CD14-positive monocyte (primary cell): Measurements from ENCODE around the gene POGLUT3. TPM values are rescaled to one million over a fixed set of nuclear protein-coding genes. Genes with fewer than 3 reads are reported as not detected.

Experiments
- DNase-seq, 3 donors: peaks; one replicate each; pipeline ENCODE4 v3.0.0-alpha.2; 2011 to 2022
- H2AFZ ChIP-seq: 2 replicates; pipeline ENCODE4 v1.6.0; 2012; ENCODE audit warnings: mild to moderate bottlenecking, low read depth, low read length, inconsistent platforms; ENCODE audit not compliant: insufficient read depth, poor library complexity, severe bottlenecking
- H3K27ac ChIP-seq, 2 donors: 1 replicate in 1 of 2; 2 replicates in 1 of 2; pipeline ENCODE4 v1.5.1; 2012 to 2013; ENCODE audit warnings: low read length in 2 of 2, control low read depth in 1 of 2, inconsistent platforms in 1 of 2, low read depth in 1 of 2, mild to moderate bottlenecking in 1 of 2
- H3K27me3 ChIP-seq, 2 donors: one replicate each; pipeline versions ENCODE4 v1.6.0 to v1.6.1; 2011 to 2013; ENCODE audit warnings: low read length in 2 of 2; ENCODE audit not compliant: control insufficient read depth in 2 of 2, insufficient read depth in 2 of 2
- H3K36me3 ChIP-seq, 2 donors: replicated peaks in 1 of 2; 1 replicate in 1 of 2; 2 replicates in 1 of 2; pipeline versions ENCODE4 v1.5.1 to v1.6.1; 2012 to 2013; ENCODE audit warnings: low read length in 2 of 2, control low read depth in 1 of 2, inconsistent platforms in 1 of 2, mild to moderate bottlenecking in 1 of 2; ENCODE audit not compliant: insufficient read depth in 2 of 2, control insufficient read depth in 1 of 2
- H3K4me1 ChIP-seq, 2 donors: 1 replicate in 1 of 2; 2 replicates in 1 of 2; pipeline versions ENCODE4 v1.5.1 to v1.6.1; 2012 to 2013; ENCODE audit warnings: low read length in 2 of 2, control low read depth in 1 of 2, inconsistent platforms in 1 of 2, mild to moderate bottlenecking in 1 of 2, moderate library complexity in 1 of 2; ENCODE audit not compliant: insufficient read depth in 2 of 2, control insufficient read depth in 1 of 2
- H3K4me2 ChIP-seq: replicated peaks from 2 replicates; pipeline ENCODE3; 2012; ENCODE audit warnings: low read length, moderate library complexity, mild to moderate bottlenecking; ENCODE audit not compliant: poor library complexity, severe bottlenecking; ENCODE audit errors: extremely low read depth
- H3K4me3 ChIP-seq, 3 experiments: fragments of 200-600 bp in 1 of 3; sonication (generic) in 1 of 3; replicated peaks in 1 of 3; 1 replicate in 2 of 3; 2 replicates in 1 of 3; pipeline ENCODE4 v1.5.1; 2011 to 2013; ENCODE audit warnings: low read length in 3 of 3, mild to moderate bottlenecking in 3 of 3, control low read depth in 2 of 3, low read depth in 2 of 3, inconsistent platforms in 1 of 3, moderate library complexity in 1 of 3
- H3K79me2 ChIP-seq: 2 replicates; pipeline ENCODE4 v1.6.0; 2012; ENCODE audit warnings: mild to moderate bottlenecking, control low read depth, inconsistent platforms, low read length, moderate library complexity; ENCODE audit not compliant: insufficient read depth
- H3K9ac ChIP-seq: 2 replicates; pipeline ENCODE4 v1.6.0; 2017; ENCODE audit warnings: low read length, mild to moderate bottlenecking; ENCODE audit not compliant: insufficient read depth, poor library complexity, severe bottlenecking
- H3K9me3 ChIP-seq, 2 donors: replicated peaks in 1 of 2; 1 replicate in 1 of 2; 2 replicates in 1 of 2; pipeline versions ENCODE4 v1.5.1 to v1.6.1; 2012 to 2013; ENCODE audit warnings: low read length in 2 of 2, control low read depth in 1 of 2; ENCODE audit not compliant: control insufficient read depth in 1 of 2, insufficient read depth in 1 of 2
- H4K20me1 ChIP-seq: 2 replicates; pipeline ENCODE4 v1.6.0; 2012; ENCODE audit warnings: mild to moderate bottlenecking, low read length, control low read depth, moderate library complexity; ENCODE audit not compliant: insufficient read depth
- H3K27ac Mint-ChIP-seq, 7 donors: one replicate each; pipeline ENCODE4 v1.8.0; 2020; ENCODE audit warnings: mild to moderate bottlenecking in 7 of 7, mixed read lengths in 7 of 7, moderate library complexity in 6 of 7, inconsistent platforms in 2 of 7
- H3K27me3 Mint-ChIP-seq, 3 donors: one replicate each; pipeline ENCODE4 v1.8.0; 2021 to 2022; ENCODE audit warnings: low read depth in 3 of 3, mild to moderate bottlenecking in 3 of 3, mixed read lengths in 3 of 3, moderate library complexity in 3 of 3, inconsistent platforms in 1 of 3
- H3K36me3 Mint-ChIP-seq, 2 donors: one replicate each; pipeline ENCODE4 v1.8.0; 2020; ENCODE audit warnings: mixed read lengths in 2 of 2, inconsistent platforms in 1 of 2, mild to moderate bottlenecking in 1 of 2
- H3K4me1 Mint-ChIP-seq: one replicate; pipeline ENCODE4 v1.8.0; 2020; ENCODE audit warnings: mild to moderate bottlenecking, mixed read lengths
- H3K4me3 Mint-ChIP-seq, 2 donors: one replicate each; pipeline ENCODE4 v1.8.0; 2020; ENCODE audit warnings: mild to moderate bottlenecking in 2 of 2, mixed read lengths in 2 of 2, moderate library complexity in 1 of 2
- H3K9me3 Mint-ChIP-seq, 7 donors: one replicate each; pipeline ENCODE4 v1.8.0; 2020 to 2022; ENCODE audit warnings: mixed read lengths in 7 of 7, mild to moderate bottlenecking in 6 of 7, moderate library complexity in 6 of 7, inconsistent platforms in 2 of 7
- CTCF ChIP-seq: fragments of 200-600 bp; IDR thresholded peaks from one replicate; pipeline ENCODE4 v1.8.0; 2022; ENCODE audit warnings: antibody characterized with exemption, mild to moderate bottlenecking
- WGBS: methylation state at CpG from one replicate; pipeline ENCODE4 v1.1.5; 2013; ENCODE audit warnings: missing lambda C conversion rate; ENCODE audit not compliant: insufficient coverage; 5-methylcytosine and 5-hydroxymethylcytosine counted together
- intact Hi-C, 2 donors: fragments of 100-400 bp; cut with micrococcal nuclease; formaldehyde crosslinking; loops; one replicate each; pipeline versions ENCODE4 v1.15.0 to v1.15.1; 2023
- polyA plus RNA-seq, 3 donors: library from polyadenylated mRNA; depleted of rRNA in 1 of 3; unstranded in 2 of 3; stranded (reverse) in 1 of 3; fragments of 300-500 nt in 2 of 3; fragments of >200 nt in 1 of 3; fragmentation: Illumina TruSeq in 2 of 3; gene quantifications; 1 replicate in 2 of 3; 2 replicates in 1 of 3; pipeline ENCODE4 v1.2.3, GENCODE V29; 2012 to 2021

Gene POGLUT3
- polyA plus RNA-seq, 3 donors, result 0.64 to 1.2 (median 0.80) TPM

GRCh38 chr11:108494182-108494581 is 4.0 kb downstream of the POGLUT3 start:
- Histone ChIP-seq H3K4me3 (no peak overlapping the region), H4K20me1 (no peaks in the 10 kb centered on the region), H3K36me3 (peaks cover 0 to 6% of the 10 kb centered on the region in 2 donors), H3K9ac (no peak overlapping the region), H3K4me2 (no peak overlapping the region), H2AFZ (no peak overlapping the region), H3K9me3 (no peaks in the 10 kb centered on the region), H3K4me1 (peaks cover 12 to 14% of the 10 kb centered on the region in 2 donors), H3K79me2 (peaks cover 4% of the 10 kb centered on the region), H3K27ac (no peak overlapping the region), H3K27me3 (no peaks in the 10 kb centered on the region)
- no peak overlapping the region for H3K4me3 Mint-ChIP-seq
- H3K36me3 Mint-ChIP-seq, result peaks cover 0 to 11% of the 10 kb centered on the region in 2 donors
- peaks cover 0 to 4% (median 0%) of the 10 kb centered on the region in 3 donors for H3K27me3 Mint-ChIP-seq
- peaks cover 12% of the 10 kb centered on the region for H3K4me1 Mint-ChIP-seq
- WGBS, result 100% methylated on average over 3 of the region's 6 CpGs
- no peak for DNase-seq
- intact Hi-C loops, result loop anchor here in 1 of 2 donors (10.0 kb wide), 1 partner anchor 269 kb away; the partner anchor contains the start of genes ATM and NPAT
- peak overlapping the region in 1 of 7 donors; percentile 71 for H3K27ac Mint-ChIP-seq
- no peaks in the 10 kb centered on the region for H3K9me3 Mint-ChIP-seq
- no peak for TF ChIP-seq CTCF

GRCh38 chr11:108491936-108492335 is 6.2 kb downstream of the POGLUT3 start:
- H3K9me3 ChIP-seq, result no peaks in the 10 kb centered on the region
- no peak overlapping the region for H3K9ac ChIP-seq
- WGBS, result 100% methylated on average over 1 of the region's 3 CpGs
- H3K27me3 ChIP-seq, result no peaks in the 10 kb centered on the region
- peaks cover 3 to 4% of the 10 kb centered on the region in 2 donors for H3K4me1 ChIP-seq
- no peak overlapping the region for H2AFZ ChIP-seq
- no peaks in the 10 kb centered on the region for H4K20me1 ChIP-seq
- peaks cover 7 to 26% of the 10 kb centered on the region in 2 donors for H3K36me3 Mint-ChIP-seq
- peaks cover 6 to 11% of the 10 kb centered on the region in 2 donors for H3K36me3 ChIP-seq
- TF ChIP-seq CTCF, result no peak
- no peak overlapping the region for H3K4me3 Mint-ChIP-seq
- no peak overlapping the region for H3K27ac ChIP-seq
- peaks cover 4% of the 10 kb centered on the region for H3K79me2 ChIP-seq
- H3K4me1 Mint-ChIP-seq, result peaks cover 3% of the 10 kb centered on the region
- no peak overlapping the region for H3K4me2 ChIP-seq
- peaks cover 0 to 4% (median 0%) of the 10 kb centered on the region in 3 donors for H3K27me3 Mint-ChIP-seq
- H3K27ac Mint-ChIP-seq, result peak overlapping the region in 2 of 7 donors; percentile 33 to 56
- DNase-seq, result no peak
- H3K4me3 ChIP-seq, result no peak overlapping the region
- intact Hi-C loops, result loop anchor here in 1 of 2 donors (10.0 kb wide), 1 partner anchor 267 kb away; the partner anchor contains the start of genes ATM and NPAT
- no peaks in the 10 kb centered on the region for H3K9me3 Mint-ChIP-seq
